Heart left ventricle (tissue), 16 donors: ENCODE measurements around the gene SRSF6. TPM values are rescaled to one million over a fixed set of nuclear protein-coding genes. Genes with fewer than 3 reads are reported as not detected.

ENCODE experiments used
- ATAC-seq, 4 donors: fragments of 200-7000 bp; cut with Tn5 transposase; one replicate each; pipeline ENCODE4 v1.9.1; 2020 to 2022; ENCODE audit warnings: moderate library complexity in 4 of 4, mild to moderate bottlenecking in 3 of 4, moderate number of reproducible peaks in 1 of 4
- DNase-seq, 5 donors: peaks; one replicate each; pipeline ENCODE4 v3.0.0-alpha.2; 2020
- H3K27ac ChIP-seq, 12 donors: fragments of 200-600 bp; sonication (generic) in 4 of 12; one replicate each; pipeline versions ENCODE4 v1.5.0 to v1.8.0; 2016 to 2022; ENCODE audit warnings: mild to moderate bottlenecking in 2 of 12
- H3K27me3 ChIP-seq, 9 donors: fragments of 200-600 bp; sonication (generic) in 2 of 9; one replicate each; pipeline versions ENCODE4 v1.5.1 to v1.8.0; 2016 to 2022; ENCODE audit warnings: mild to moderate bottlenecking in 3 of 9
- H3K36me3 ChIP-seq, 9 donors: fragments of 200-600 bp; sonication (generic) in 2 of 9; one replicate each; pipeline versions ENCODE4 v1.5.0 to v1.8.0; 2018 to 2022; ENCODE audit warnings: mild to moderate bottlenecking in 2 of 9
- H3K4me1 ChIP-seq, 12 donors: fragments of 200-600 bp; sonication (generic) in 4 of 12; one replicate each; pipeline versions ENCODE4 v1.5.0 to v1.8.0; 2016 to 2022; ENCODE audit warnings: mild to moderate bottlenecking in 3 of 12
- H3K4me3 ChIP-seq, 12 donors: fragments of 200-600 bp; sonication (generic) in 4 of 12; one replicate each; pipeline versions ENCODE4 v1.5.0 to v1.8.0; 2017 to 2022; ENCODE audit warnings: mild to moderate bottlenecking in 9 of 12, moderate library complexity in 4 of 12
- H3K9me3 ChIP-seq, 12 donors: fragments of 200-600 bp; sonication (generic) in 4 of 12; one replicate each; pipeline versions ENCODE4 v1.5.0 to v1.8.0; 2016 to 2022; ENCODE audit warnings: mild to moderate bottlenecking in 1 of 12
- POLR2A ChIP-seq, 2 donors: fragments of 450-650 bp; IDR thresholded peaks; one replicate each; pipeline ENCODE4 v1.6.1; 2017; ENCODE audit warnings: antibody characterized with exemption in 2 of 2, mild to moderate bottlenecking in 2 of 2, moderate library complexity in 2 of 2
- WGBS, 4 donors: extraction: QIAGEN DNeasy Blood & Tissue Kit in 2 of 4; methylation state at CpG; one replicate each; pipeline versions ENCODE4 v1.1.5 to v1.1.7; 2013 to 2018; 5-methylcytosine and 5-hydroxymethylcytosine counted together
- intact Hi-C, 10 donors: fragments of 100-400 bp; cut with DNase I; formaldehyde crosslinking; loops; one replicate each; pipeline versions ENCODE4 v1.11.1 to v1.14.2; 2022
- polyA plus RNA-seq, 2 donors: library from polyadenylated mRNA; stranded (reverse); fragments of 200-250 nt; gene quantifications; one replicate each; pipeline ENCODE4 v1.2.3, GENCODE V29; 2013
- total RNA-seq, 9 donors: library from RNA; depleted of rRNA in 2 of 9; stranded (reverse); fragments of >200 nt in 2 of 9; fragmentation: NEBNext Ultra II Directional in 3 of 9; extraction: Animal tissue kit (Norgen Biotek cat#: 25700) in 3 of 9; gene quantifications; one replicate each; pipeline versions ENCODE4 v1.1.0 to v1.2.4, GENCODE V29; 2016 to 2023
- TF ChIP-seq, protein P1 (sequence below), 12 donors: fragments of 200-600 bp; sonication (generic) in 4 of 12; IDR thresholded peaks; one replicate each; pipeline versions ENCODE4 v1.5.0 to v1.8.0; 2018 to 2022; ENCODE audit warnings: antibody characterized with exemption in 12 of 12, mild to moderate bottlenecking in 5 of 12
- donor health status: ischemic (EF 13 %, LVEDD 7.1; RV severe dilation, severe dysfunction).
- donor health status: healthy with polysubstance abuse.
- donor health status: DM: no; HTN: yes; CAD: no.
- donor health status: DM: no; HTN: no; CAD: no.
- donor health status: ischemic (EF 25% LVEDD 6.9; RV normal size, moderate dysfunction).
- donor health status: ischemic (EF 25% LVEDD 5.7; RV mildly dilated, moderate dysfunction).
- donor health status: healthy.
- donor health status: DM: yes; HTN: yes; CAD: no.
- donor health status: ischemic (EF 35%, LVEDD 5.7; RV mildly dilated, moderate dysfunction).
- donor health status: nonischemic (EF 11% LVEDD 7.7; RV severe dilation, severe dysfunction).
- donor health status: DM: yes; HTN: yes; CAD: no.
- donor health status: PGD.
- donor health status: ischemic (EF 29% LVEDD 5.4; RV normal size, mild dysfunction).
- donor health status: nonischemic (EF 23%, LVEDD 6.1; RV moderate dilation, normal function).

The SRSF6 gene
- total and polyA plus RNA-seq, 11 donors = 21.0 to 69.7 (median 44.8) TPM

DNA sequence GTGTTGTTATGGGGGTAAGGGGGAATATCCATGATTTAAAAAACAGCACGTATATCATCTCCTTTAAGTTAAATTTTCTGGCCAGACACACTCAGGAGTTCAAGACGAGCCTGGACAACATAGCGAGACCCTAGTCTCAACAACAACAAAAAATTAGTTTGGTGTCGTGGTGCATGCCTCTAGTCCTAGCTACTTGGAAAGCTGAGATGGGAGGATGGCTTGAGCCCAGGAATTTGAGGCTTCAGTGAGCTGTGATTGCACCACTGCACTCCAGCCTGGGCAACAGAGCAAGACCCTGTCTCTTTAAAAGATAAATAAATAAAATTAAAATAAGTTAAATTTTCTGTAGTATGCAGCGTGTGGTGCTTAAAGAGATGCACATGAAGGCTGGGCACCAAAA is 31.5 kb upstream of the SRSF6 start:
- WGBS, 4 donors = 68 to 85% (median 83%) methylated on average over 5 of the region's 5 CpGs
- DNase-seq = no peak

DNA sequence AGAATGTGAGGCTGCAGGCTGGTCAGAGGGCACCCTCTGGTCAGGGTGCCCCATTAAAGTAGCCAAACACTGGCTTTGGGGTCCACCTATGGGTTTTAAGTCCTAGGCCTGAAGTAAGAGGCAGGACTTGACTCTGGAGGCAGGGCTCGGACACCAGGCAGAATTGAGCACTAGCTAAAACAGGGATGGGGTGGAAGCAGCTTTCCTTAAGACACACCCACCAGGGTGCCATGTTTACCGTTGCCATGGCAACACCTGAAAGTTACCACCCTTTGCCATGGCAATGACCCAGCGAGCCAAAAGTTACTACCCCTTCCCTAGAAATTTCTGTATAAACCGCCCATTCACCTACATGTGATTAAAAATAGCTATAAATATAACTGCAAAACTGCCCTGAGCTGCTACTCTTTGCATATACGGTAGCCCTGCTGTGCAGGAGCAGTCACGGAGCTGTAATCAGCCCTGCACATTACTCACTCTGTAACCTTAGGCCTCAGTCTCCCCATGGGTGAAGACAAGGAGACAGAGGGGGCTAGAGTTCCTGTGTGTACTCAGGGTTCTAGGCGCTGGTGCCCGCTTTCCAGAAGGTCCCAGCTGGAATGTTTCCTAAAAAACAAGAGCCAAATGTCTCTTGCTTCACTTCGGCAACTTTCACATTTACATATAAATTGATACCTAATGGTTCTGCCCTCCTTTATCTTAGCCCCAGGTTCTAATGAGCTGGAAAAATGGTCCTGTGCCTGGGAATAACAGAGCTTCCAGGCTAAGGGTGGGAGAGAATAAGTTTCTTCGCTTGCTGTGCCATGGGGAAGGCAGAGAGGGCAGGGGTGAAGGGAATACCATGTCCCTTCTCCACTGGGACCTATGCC is 27.2 kb upstream of the SRSF6 start:
- Histone ChIP-seq H3K4me1 (no peaks in the 10 kb centered on the region), H3K27ac (no peak overlapping the region), H3K36me3 (no peaks in the 10 kb centered on the region), H3K9me3 (no peaks in the 10 kb centered on the region), H3K4me3 (no peak overlapping the region), H3K27me3 (peaks cover 0 to 8% (median 0%) of the 10 kb centered on the region in 9 donors)
- intact Hi-C loops = no loop called here
- DNase-seq = no peak
- 43 to 54% (median 49%) methylated on average over 10 of the region's 10 CpGs for WGBS, 4 donors
- TF ChIP-seq, protein P1, sequence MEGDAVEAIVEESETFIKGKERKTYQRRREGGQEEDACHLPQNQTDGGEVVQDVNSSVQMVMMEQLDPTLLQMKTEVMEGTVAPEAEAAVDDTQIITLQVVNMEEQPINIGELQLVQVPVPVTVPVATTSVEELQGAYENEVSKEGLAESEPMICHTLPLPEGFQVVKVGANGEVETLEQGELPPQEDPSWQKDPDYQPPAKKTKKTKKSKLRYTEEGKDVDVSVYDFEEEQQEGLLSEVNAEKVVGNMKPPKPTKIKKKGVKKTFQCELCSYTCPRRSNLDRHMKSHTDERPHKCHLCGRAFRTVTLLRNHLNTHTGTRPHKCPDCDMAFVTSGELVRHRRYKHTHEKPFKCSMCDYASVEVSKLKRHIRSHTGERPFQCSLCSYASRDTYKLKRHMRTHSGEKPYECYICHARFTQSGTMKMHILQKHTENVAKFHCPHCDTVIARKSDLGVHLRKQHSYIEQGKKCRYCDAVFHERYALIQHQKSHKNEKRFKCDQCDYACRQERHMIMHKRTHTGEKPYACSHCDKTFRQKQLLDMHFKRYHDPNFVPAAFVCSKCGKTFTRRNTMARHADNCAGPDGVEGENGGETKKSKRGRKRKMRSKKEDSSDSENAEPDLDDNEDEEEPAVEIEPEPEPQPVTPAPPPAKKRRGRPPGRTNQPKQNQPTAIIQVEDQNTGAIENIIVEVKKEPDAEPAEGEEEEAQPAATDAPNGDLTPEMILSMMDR (IDR thresholded peaks at IDR 0.05) = no peak
- no peak for TF ChIP-seq POLR2A (IDR thresholded peaks at IDR 0.05)
- no peak for ATAC-seq

More for the DNA sequence above, 31.5 kb upstream of the SRSF6 start:
- intact Hi-C loops = no loop called here
- H3K4me3 ChIP-seq = no peak overlapping the region
- H3K27me3 ChIP-seq = peaks cover 0 to 10% (median 3%) of the 10 kb centered on the region in 9 donors
- TF ChIP-seq, protein P1 (IDR thresholded peaks at IDR 0.05) = no peak
- no peak for TF ChIP-seq POLR2A (IDR thresholded peaks at IDR 0.05)
- H3K36me3 ChIP-seq = no peaks in the 10 kb centered on the region
- ATAC-seq = no peak
- H3K4me1 ChIP-seq = no peaks in the 10 kb centered on the region
- H3K27ac ChIP-seq = no peak overlapping the region
- H3K9me3 ChIP-seq = peaks cover 0 to 8% (median 0%) of the 10 kb centered on the region in 12 donors

DNA sequence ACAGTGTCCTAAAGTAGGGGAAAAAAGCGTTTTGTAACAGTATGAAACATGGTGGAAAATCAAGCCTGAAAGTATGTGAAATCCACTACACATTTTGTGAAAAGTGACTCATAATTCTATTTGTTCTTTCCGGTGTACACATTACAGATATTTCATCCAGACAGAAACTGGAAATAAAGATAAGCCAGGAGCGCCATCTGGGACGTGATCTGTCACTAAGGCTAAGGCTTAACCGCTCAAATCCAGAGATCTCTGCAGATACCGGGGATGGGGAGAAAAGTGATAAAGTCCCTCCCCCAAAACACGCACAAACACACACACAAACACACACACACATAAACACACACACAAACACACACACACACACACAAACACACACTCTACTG is 26.6 kb upstream of the SRSF6 start:
- 68 to 81% (median 76%) methylated on average over 7 of the region's 7 CpGs for WGBS, 4 donors
- intact Hi-C loops = no loop called here

DNA sequence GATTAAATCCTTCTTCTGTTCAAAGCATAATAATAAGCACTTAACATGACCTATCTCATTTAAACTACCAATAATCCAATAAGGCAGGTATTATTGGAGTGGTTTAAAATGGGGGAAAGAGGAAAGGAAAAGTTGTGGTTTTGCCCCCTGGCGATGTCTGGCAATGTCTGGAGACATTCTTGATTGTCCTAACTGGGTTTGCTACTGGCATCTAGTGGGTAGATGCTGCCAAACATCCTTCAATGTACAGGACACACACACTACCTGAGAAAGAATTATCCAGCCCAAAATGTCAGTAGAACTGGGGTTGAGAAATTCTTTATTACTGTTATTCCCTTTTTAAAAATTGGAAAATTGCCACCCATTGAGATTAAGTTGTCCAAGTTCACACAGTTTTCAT is 25.2 kb upstream of the SRSF6 start:
- intact Hi-C loops = no loop called here
- H3K9me3 ChIP-seq = no peaks in the 10 kb centered on the region
- DNase-seq (no peak), ATAC-seq (no peak)
- TF ChIP-seq, protein P1 (IDR thresholded peaks at IDR 0.05) = no peak
- TF ChIP-seq POLR2A (IDR thresholded peaks at IDR 0.05) = no peak
- H3K4me1 ChIP-seq = no peaks in the 10 kb centered on the region
- no peak overlapping the region for H3K27ac ChIP-seq
- H3K27me3 ChIP-seq = peaks cover 0 to 12% (median 0%) of the 10 kb centered on the region in 9 donors
- 71 to 83% (median 75%) methylated on average over 1 of the region's 1 CpG for WGBS, 4 donors
- H3K4me3 ChIP-seq = no peak overlapping the region
- no peaks in the 10 kb centered on the region for H3K36me3 ChIP-seq

More for the DNA sequence above, 26.6 kb upstream of the SRSF6 start:
- Histone ChIP-seq H3K4me1 (no peaks in the 10 kb centered on the region), H3K27ac (no peak overlapping the region), H3K27me3 (peaks cover 0 to 8% (median 0%) of the 10 kb centered on the region in 9 donors), H3K4me3 (no peak overlapping the region), H3K9me3 (no peaks in the 10 kb centered on the region), H3K36me3 (no peaks in the 10 kb centered on the region)
- DNase-seq (no peak), ATAC-seq (no peak)
- TF ChIP-seq, protein P1 (IDR thresholded peaks at IDR 0.05) = no peak
- no peak for TF ChIP-seq POLR2A (IDR thresholded peaks at IDR 0.05)
